HEK293T (cell line): ENCODE measurements around the gene SMPX.

Source experiments
- CTCF ChIA-PET: fragments of 350-600 bp; formaldehyde crosslinking; extraction: SDS; loops from one replicate; lab custom pipeline; 2021; ENCODE audit warnings: antibody characterized with exemption, inconsistent platforms; lab: Yijun Ruan, JAX
- POLR2A ChIA-PET: fragments of 350-600 bp; formaldehyde crosslinking; extraction: SDS; loops from one replicate; lab custom pipeline; 2020; ENCODE audit warnings: antibody characterized with exemption, inconsistent platforms; lab: Yijun Ruan, JAX
- DNase-seq: peaks from one replicate; pipeline ENCODE4 v3.0.0; 2012; ENCODE audit warnings: mixed read lengths; ENCODE audit errors: extremely low spot score
- ARNT ChIP-seq: fragments of 450-650 bp; IDR thresholded peaks from 2 replicates; pipeline ENCODE4 v1.6.1; 2017; ENCODE audit warnings: mild to moderate bottlenecking
- BHLHE40 ChIP-seq: fragments of 450-650 bp; IDR thresholded peaks from 2 replicates; pipeline ENCODE4 v1.6.1; 2016; ENCODE audit warnings: mild to moderate bottlenecking, moderate library complexity, borderline replicate concordance
- CTBP1 ChIP-seq: fragments of 450-650 bp; IDR thresholded peaks from 2 replicates; pipeline ENCODE4 v1.6.1; 2016; ENCODE audit warnings: borderline replicate concordance
- ELF4 ChIP-seq: fragments of 450-650 bp; IDR thresholded peaks from 2 replicates; pipeline ENCODE4 v1.6.1; 2017; ENCODE audit warnings: antibody characterized with exemption
- FOXA1 ChIP-seq: fragments of 450-650 bp; IDR thresholded peaks from 2 replicates; pipeline ENCODE4 v1.6.1; 2016; ENCODE audit warnings: mild to moderate bottlenecking
- FOXK2 ChIP-seq: fragments of 450-650 bp; IDR thresholded peaks from 2 replicates; pipeline ENCODE4 v1.6.1; 2016; ENCODE audit warnings: mild to moderate bottlenecking
- FOXM1 ChIP-seq: fragments of 450-650 bp; IDR thresholded peaks from 2 replicates; pipeline ENCODE4 v1.6.1; 2017; ENCODE audit warnings: mild to moderate bottlenecking, borderline replicate concordance
- HDGF ChIP-seq: fragments of 450-650 bp; IDR thresholded peaks from 2 replicates; pipeline ENCODE4 v1.6.1; 2017; ENCODE audit warnings: antibody characterized with exemption, borderline replicate concordance
- L3MBTL2 ChIP-seq: fragments of 450-650 bp; conservative IDR thresholded peaks from 2 replicates; pipeline ENCODE4 v1.6.1; 2016; ENCODE audit warnings: mild to moderate bottlenecking
- LEF1 ChIP-seq: fragments of 450-650 bp; IDR thresholded peaks from 2 replicates; pipeline ENCODE4 v1.6.1; 2017; ENCODE audit warnings: mild to moderate bottlenecking, borderline replicate concordance
- NFRKB ChIP-seq: fragments of 450-650 bp; IDR thresholded peaks from 2 replicates; pipeline ENCODE4 v1.6.1; 2016; ENCODE audit warnings: mild to moderate bottlenecking, moderate library complexity
- PKNOX1 ChIP-seq: fragments of 450-650 bp; IDR thresholded peaks from 2 replicates; pipeline ENCODE4 v1.6.1; 2016
- SP1 ChIP-seq: fragments of 450-650 bp; IDR thresholded peaks from 2 replicates; pipeline ENCODE4 v1.6.1; 2017
- SUZ12 ChIP-seq: fragments of 450-650 bp; IDR thresholded peaks from 2 replicates; pipeline ENCODE4 v1.6.1; 2016; ENCODE audit warnings: mild to moderate bottlenecking
- TARDBP ChIP-seq: fragments of 450-650 bp; IDR thresholded peaks from 2 replicates; pipeline ENCODE4 v1.6.1; 2016
- ZNF384 ChIP-seq: fragments of 450-650 bp; IDR thresholded peaks from 2 replicates; pipeline ENCODE4 v1.6.1; 2016

SMPX gene

GRCh38 chrX:21757960-21758359 is at the start of gene SMPX:
Gene SMPX (minus strand): TSS chrX:21758116. CDS start chrX:21754290, 3,826 bp downstream.
- no peak for TF ChIP-seq NFRKB
- TF ChIP-seq SUZ12 = no peak
- TF ChIP-seq SP1 = no peak
- TF ChIP-seq FOXA1 = no peak
- no peak for TF ChIP-seq FOXK2
- TF ChIP-seq ARNT = no peak
- TF ChIP-seq BHLHE40 = no peak
- TF ChIP-seq CTBP1 = no peak
- no peak for TF ChIP-seq HDGF
- TF ChIP-seq PKNOX1 = no peak
- no peak for TF ChIP-seq FOXM1
- TF ChIP-seq ZNF384 = no peak
- no peak for TF ChIP-seq ELF4
- TF ChIP-seq TARDBP = no peak
- TF ChIP-seq LEF1 = no peak
- TF ChIP-seq L3MBTL2 = no peak
- ChIA-PET POLR2A (no interaction called here), CTCF (interaction anchor here (0.7 to 1.4 kb wide), 3 partner anchors 8 to 1516 kb away, joined by 3 to 7 read pairs (median 4); no protein-coding TSS in a partner anchor)
- DNase-seq = no peak

GRCh38 chrX:21806691-21807090 is 48.8 kb upstream of the SMPX start:
- TF ChIP-seq PKNOX1 = peak; percentile 41
- no peak for TF ChIP-seq LEF1
- TF ChIP-seq BHLHE40 = no peak
- no peak for TF ChIP-seq FOXK2
- DNase-seq = no peak
- CTCF ChIA-PET = no interaction called here
- POLR2A ChIA-PET = no interaction called here

- POLR2A ChIA-PET = no interaction called here
- CTCF ChIA-PET = no interaction called here
- TF ChIP-seq CTBP1 (no peak), FOXA1 (no peak), NFRKB (no peak)
- no peak for DNase-seq
Observed at GRCh38 chrX:21802839-21803238, 44.9 kb upstream of the SMPX start.

- DNase-seq = no peak
- ChIA-PET POLR2A (no interaction called here), CTCF (no interaction called here)
- TF ChIP-seq FOXM1 (no peak), HDGF (no peak), BHLHE40 (no peak), TARDBP (no peak), FOXK2 (no peak), SP1 (no peak), SUZ12 (no peak), ARNT (no peak), NFRKB (no peak), L3MBTL2 (no peak), CTBP1 (no peak), LEF1 (no peak), PKNOX1 (no peak)
Observed at GRCh38 chrX:21802054-21802670, 44.2 kb upstream of the SMPX start.

GRCh38 chrX:21800344-21800770 is 42.4 kb upstream of the SMPX start:
- DNase-seq = no peak
- POLR2A ChIA-PET = no interaction called here
- no peak for TF ChIP-seq BHLHE40
- no peak for TF ChIP-seq L3MBTL2
- TF ChIP-seq SUZ12 = no peak
- no peak for TF ChIP-seq SP1
- no peak for TF ChIP-seq ARNT
- TF ChIP-seq FOXM1 = no peak
- TF ChIP-seq FOXK2 = no peak
- TF ChIP-seq LEF1 = no peak
- TF ChIP-seq TARDBP = no peak
- TF ChIP-seq ZNF384 = no peak
- TF ChIP-seq NFRKB = no peak
- CTCF ChIA-PET = no interaction called here

- POLR2A ChIA-PET = no interaction called here
- no peak for TF ChIP-seq TARDBP
- no peak for TF ChIP-seq FOXM1
- DNase-seq = no peak
- CTCF ChIA-PET = no interaction called here
Observed at GRCh38 chrX:21799767-21800166, 41.9 kb upstream of the SMPX start.

- POLR2A ChIA-PET = no interaction called here
- no peak for TF ChIP-seq FOXA1
- DNase-seq = no peak
- CTCF ChIA-PET = interaction anchor here (0.6 kb wide), 1 partner anchor 187 kb away, joined by 4 read pairs; no protein-coding TSS in a partner anchor
Observed at GRCh38 chrX:21798677-21799219, 40.8 kb upstream of the SMPX start.
